ENCODE data around the gene MCHR1.

DNA sequence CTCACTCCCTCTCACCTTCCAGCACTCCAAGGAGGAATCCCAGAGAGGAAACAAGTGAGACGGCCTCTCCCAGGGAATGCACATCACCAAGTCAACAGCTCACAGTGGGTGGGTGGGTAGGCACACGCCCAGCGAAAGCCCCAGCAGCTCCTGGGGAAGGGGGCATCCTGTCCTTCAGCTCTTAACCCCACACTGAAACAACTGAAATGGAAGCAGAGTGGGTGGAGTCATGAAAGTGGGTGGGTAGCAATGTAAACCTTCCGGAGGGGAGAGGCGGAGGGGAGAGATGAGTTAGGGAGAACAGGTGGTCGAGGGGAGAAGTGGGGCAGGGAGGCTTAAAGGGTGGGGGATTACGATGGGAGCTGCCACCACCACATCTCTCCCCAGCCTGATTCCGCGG is 5.4 kb downstream of the MCHR1 start:
- no peak for TF ChIP-seq POLR2A (IDR thresholded peaks at IDR 0.05; ENCODE audit: low read length)
- no peak for TF ChIP-seq GATA1 (IDR thresholded peaks at IDR 0.05; ENCODE audit: low read depth, low read length)
